ENCODE measurements around the gene PGAP3.
A peak's percentile ranks its signal among the peaks of the same experiment; 100 is the strongest.

Gene PGAP3

GRCh38 chr17:39660397-39661385 lies 27.2 kb downstream of the PGAP3 start:
- DNase-seq (ENCODE audit: low read depth in 1 of 2, low spot score in 1 of 2), result no peak

DNA sequence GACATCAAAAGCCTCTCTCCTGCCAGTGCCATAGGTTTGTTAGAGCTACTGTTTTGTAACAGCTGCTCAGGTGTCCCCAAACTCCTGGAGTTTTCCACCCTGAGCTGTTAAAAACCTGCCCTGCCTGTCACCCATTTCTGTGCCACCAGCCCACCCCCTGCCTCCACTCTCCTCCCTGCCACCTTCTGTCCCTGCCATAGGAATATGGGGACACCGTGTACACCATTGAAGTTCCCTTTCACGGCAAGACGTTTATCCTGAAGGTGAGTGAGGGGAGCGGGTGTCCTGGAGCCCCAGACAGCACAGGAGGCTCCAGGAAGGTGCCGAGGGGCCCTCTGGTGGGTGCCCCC lies 27.9 kb downstream of the PGAP3 start:
- no peak for DNase-seq (ENCODE audit: low read depth in 1 of 2, low spot score in 1 of 2)

DNA sequence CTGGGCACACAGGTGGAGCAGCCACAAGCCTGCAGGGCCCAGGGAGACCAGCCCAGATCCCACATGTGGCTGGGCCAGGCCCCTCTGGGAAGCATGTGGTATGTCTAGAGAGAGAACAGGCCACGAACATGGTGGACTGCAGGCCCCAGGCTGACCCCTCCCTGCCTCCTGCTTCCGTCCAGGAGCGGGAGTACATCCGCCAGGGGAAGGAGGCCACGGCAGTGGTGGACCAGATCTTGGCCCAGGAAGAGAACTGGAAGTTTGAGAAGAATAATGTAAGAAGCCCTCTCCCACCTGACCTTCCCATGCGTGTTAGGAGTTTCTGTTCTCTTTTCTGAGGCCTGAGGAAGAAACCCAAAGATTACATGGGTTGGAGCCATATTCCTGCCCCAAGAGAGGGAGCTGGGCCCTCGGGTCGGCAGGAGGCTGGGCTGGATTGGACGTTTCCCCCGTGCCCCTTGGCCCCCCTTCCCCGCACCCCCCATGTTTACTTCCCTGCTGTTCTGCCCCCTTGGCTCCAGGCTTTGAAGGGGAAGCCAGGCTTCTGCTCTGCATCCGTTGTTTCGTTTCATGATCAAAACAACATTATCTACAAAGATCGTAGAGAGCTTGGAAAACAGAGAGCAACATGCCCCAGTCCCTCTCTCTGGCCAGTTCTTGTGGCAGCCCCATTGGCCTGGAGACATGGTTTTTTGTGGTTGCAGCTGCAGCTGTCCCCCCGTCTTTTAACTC lies 28.4 kb downstream of the PGAP3 start:
- no peak for DNase-seq (ENCODE audit: low read depth in 1 of 2, low spot score in 1 of 2)

GRCh38 chr17:39658760-39659159 lies 29.1 kb downstream of the PGAP3 start:
- DNase-seq (ENCODE audit: low read depth in 1 of 2, low spot score in 1 of 2), result no peak

- no peak for DNase-seq (ENCODE audit: low read depth in 1 of 2, low spot score in 1 of 2)
Measured at GRCh38 chr17:39658346-39658745, 29.5 kb downstream of the PGAP3 start.

- no peak for DNase-seq (ENCODE audit: low read depth in 1 of 2, low spot score in 1 of 2)
Measured at GRCh38 chr17:39655105-39655504, 32.8 kb downstream of the PGAP3 start.

DNA sequence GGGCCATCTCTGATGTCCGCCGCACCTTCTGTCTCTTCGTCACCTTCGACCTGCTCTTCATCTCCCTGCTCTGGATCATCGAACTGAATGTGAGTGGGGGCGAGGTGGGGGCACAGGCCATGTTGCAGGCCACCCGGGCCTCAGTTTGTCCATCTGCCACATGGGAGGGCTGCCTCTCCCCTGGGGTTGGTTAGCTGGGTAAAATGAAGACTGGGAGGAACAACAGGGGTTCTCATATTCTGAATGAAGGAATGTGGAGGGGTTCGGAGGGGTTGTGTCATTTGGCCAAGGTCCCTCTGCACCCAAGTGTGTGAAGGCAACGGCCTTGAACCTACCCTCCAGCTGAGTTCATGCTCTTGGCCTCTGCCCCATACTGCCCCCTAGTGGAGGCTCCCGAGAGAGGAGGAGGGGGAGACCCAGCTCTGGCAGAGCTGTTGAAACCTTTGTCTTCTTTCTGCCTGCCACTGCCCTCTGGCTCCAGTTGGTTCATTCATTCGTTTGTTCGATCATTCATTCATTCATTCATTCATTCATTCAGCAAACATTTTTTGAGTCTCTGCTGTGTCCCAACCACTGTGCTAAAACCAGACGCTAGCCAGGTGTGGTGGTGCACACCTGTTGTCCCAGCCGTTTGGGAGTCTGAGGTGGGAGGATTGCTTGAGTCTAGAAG lies 34.1 kb downstream of the PGAP3 start:
- DNase-seq (ENCODE audit: low read depth in 1 of 2, low spot score in 1 of 2), result peak; percentile 59 to 61

GRCh38 chr17:39653316-39653661 lies 34.6 kb downstream of the PGAP3 start:
- no peak for DNase-seq (ENCODE audit: low read depth in 1 of 2, low spot score in 1 of 2)

DNA sequence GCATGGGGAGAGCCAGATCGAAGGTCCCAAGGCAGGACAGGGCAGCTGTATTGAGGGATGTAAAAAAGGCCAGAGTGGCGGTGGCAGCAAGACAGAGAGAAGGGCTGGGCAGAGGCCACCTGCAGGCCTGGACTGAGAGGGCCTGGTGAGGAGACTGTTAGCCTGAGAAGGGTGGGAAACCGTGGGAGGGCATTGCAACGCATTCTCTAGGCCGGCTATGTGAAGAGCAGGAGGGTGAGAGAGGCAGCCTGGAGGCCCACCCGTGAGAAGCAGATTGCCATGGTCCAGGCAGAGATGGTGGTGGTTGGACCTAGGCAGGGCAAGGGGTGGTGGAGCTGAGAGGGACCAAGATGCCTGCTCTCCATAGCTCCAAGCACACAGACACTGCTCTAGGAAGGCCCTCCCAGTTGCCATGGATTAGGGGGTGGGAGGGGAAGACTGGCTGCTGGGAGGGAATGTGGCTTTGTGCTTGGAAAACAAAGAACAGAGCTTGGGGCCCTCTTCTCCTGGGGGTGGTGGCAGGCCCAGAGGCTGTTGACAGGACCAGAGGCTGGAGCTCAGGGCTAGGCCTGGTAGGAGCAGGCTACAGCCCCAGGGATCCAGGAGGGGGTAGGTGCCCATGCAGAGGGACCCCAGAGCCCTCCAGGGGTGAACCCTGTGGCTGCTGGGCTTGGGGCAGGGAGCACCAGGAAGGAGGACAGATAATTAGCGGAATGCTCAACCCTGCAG lies 35.1 kb downstream of the PGAP3 start:
- DNase-seq (ENCODE audit: low read depth in 1 of 2, low spot score in 1 of 2), result no peak

- no peak for DNase-seq (ENCODE audit: low read depth in 1 of 2, low spot score in 1 of 2)
Measured at GRCh38 chr17:39651923-39652586, 35.8 kb downstream of the PGAP3 start.

DNA sequence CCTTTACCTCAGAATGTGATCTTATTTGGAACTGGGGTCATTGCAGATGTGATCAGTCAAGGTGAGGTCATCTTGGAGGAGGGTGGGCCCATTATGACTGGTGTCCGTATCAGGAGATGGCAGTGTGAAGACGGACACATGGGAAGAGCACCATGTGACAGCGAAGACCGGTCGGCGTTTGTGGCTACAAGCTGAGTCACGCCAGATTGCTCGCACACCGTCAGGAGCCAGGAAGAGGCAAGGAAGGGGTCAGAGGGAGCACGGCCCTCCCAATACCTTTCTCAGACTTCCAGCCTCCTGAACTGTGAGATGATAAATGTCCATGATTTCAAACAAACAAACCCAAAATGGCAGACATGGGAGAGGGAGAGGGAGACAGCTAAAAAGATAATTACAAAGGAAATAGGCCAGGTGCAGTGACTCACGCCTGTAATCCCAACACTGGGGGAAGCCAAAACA lies 37.7 kb downstream of the PGAP3 start:
- DNase-seq (ENCODE audit: low read depth in 1 of 2, low spot score in 1 of 2), result no peak

- DNase-seq (ENCODE audit: low read depth in 1 of 2, low spot score in 1 of 2), result no peak
Measured at GRCh38 chr17:39648616-39649366, 39.1 kb downstream of the PGAP3 start.

GRCh38 chr17:39647256-39647655 lies 40.6 kb downstream of the PGAP3 start:
- DNase-seq (ENCODE audit: low read depth in 1 of 2, low spot score in 1 of 2), result no peak

DNA sequence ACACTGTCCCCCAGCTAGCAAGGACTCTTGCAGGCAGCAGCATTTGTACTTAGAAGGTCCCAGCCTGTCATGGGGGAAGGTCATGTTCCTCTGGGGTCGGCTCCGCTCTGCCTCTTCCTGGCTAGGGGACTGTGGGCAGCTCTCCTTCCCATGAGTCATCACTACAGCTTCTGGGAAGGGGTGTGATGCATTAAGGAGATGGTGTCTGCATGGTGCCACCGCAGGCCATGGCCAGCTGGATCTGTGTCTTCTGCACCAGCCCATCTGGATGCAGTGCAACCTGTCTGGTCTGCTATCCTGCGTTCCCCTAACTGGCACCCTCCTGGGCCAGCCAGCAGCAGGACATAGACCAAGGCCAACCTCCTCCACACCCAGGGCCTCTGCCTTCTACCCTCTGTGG lies 44.6 kb downstream of the PGAP3 start:
- DNase-seq (ENCODE audit: low read depth in 1 of 2, low spot score in 1 of 2), result no peak

GRCh38 chr17:39642291-39643074 lies 45.4 kb downstream of the PGAP3 start:
- DNase-seq (ENCODE audit: low read depth in 1 of 2, low spot score in 1 of 2), result no peak

- DNase-seq (ENCODE audit: low read depth in 1 of 2, low spot score in 1 of 2), result no peak
Measured at GRCh38 chr17:39641883-39642282, 46.0 kb downstream of the PGAP3 start.

DNA sequence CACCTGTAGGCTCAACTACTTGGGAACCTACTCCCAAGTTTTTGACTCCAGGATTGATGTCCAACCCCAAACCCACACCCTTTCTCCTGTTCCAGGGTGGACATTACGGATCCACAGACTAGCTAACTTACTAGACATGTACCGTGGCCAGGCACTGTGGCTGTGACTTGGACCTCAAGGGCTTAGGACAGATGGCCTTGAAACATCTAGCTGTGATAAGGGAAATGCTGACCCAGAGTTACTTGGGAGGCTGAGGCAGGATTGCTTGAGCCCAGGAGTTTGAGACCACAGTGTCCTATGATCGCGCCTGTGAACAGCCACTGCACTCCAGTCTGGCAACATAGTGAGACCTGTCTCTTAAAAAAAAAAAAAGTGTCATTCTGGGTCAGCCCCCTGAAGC lies 46.8 kb downstream of the PGAP3 start:
- DNase-seq (ENCODE audit: low read depth in 1 of 2, low spot score in 1 of 2), result no peak

GRCh38 chr17:39640591-39641031 lies 47.2 kb downstream of the PGAP3 start:
- no peak for DNase-seq (ENCODE audit: low read depth in 1 of 2, low spot score in 1 of 2)

Data from stimulated activated CD4-positive, alpha-beta T cell treated with anti-CD3 and anti-CD28 coated beads, Interleukin-15, amount 100 ng/mL, for 1 hour (primary cell).